ENCODE data around the gene ABHD12B. TPM values are rescaled to one million over a fixed set of nuclear protein-coding genes. Genes with fewer than 3 reads are reported as not detected.

ABHD12B gene
- total and polyA plus RNA-seq, 9 of the 15 experiments (the other 6 are each of a cell fraction or from before 2014, with no cell fraction given) = not detected

- TF ChIP-seq, protein P1, sequence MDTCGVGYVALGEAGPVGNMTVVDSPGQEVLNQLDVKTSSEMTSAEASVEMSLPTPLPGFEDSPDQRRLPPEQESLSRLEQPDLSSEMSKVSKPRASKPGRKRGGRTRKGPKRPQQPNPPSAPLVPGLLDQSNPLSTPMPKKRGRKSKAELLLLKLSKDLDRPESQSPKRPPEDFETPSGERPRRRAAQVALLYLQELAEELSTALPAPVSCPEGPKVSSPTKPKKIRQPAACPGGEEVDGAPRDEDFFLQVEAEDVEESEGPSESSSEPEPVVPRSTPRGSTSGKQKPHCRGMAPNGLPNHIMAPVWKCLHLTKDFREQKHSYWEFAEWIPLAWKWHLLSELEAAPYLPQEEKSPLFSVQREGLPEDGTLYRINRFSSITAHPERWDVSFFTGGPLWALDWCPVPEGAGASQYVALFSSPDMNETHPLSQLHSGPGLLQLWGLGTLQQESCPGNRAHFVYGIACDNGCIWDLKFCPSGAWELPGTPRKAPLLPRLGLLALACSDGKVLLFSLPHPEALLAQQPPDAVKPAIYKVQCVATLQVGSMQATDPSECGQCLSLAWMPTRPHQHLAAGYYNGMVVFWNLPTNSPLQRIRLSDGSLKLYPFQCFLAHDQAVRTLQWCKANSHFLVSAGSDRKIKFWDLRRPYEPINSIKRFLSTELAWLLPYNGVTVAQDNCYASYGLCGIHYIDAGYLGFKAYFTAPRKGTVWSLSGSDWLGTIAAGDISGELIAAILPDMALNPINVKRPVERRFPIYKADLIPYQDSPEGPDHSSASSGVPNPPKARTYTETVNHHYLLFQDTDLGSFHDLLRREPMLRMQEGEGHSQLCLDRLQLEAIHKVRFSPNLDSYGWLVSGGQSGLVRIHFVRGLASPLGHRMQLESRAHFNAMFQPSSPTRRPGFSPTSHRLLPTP (IDR thresholded peaks at IDR 0.05; ENCODE audit: borderline replicate concordance, extremely low read depth, insufficient read length) = no peak
- TF ChIP-seq BRF2 (IDR thresholded peaks at IDR 0.05; ENCODE audit: borderline replicate concordance, insufficient read depth, insufficient read length) (no peak), CREB3 (tag; conservative IDR thresholded peaks at IDR 0.05; ENCODE audit: low read depth) (no peak), ZEB2 (IDR thresholded peaks at IDR 0.05) (no peak)
These were observed 15.6 kb downstream of the ABHD12B start (continued) for GRCh38 chr14:50887476-50887875.

DNA sequence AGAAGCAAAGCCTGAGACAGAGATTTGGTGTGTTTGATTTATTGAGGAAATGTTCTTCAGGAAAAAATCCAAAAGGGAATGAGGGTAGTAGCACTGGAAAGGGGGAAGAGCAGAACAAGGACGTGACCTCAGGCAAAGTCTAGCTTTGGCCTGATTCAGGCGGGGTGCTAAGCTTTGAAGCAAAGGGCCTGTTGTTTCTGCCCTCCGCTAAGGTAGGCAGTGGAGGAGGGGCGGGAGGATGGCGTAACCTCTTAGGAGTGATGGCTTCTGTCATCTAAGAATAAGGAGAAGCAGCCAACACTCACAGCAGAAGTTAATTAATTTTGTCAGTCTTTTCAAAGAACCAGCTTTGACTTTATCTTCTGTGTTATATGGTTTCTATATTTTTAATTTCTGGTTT lies 20.4 kb downstream of the ABHD12B start:
- no peaks in the 10 kb centered on the region for H3K9me3 ChIP-seq (replicated peaks; ENCODE audit: control insufficient read depth, insufficient read depth, low read depth, low read length)
- no peak overlapping the region for H3K9ac ChIP-seq (ENCODE audit: insufficient read depth in 1 of 2, low read depth in 2 of 2, low read length in 2 of 2)
- intact Hi-C loops (cut with micrococcal nuclease) = no loop called here
- H4K20me1 ChIP-seq (replicated peaks; ENCODE audit: control insufficient read depth, insufficient read depth, low read length) = no peaks in the 10 kb centered on the region
- TF ChIP-seq CEBPB (tag; IDR thresholded peaks at IDR 0.05) = peak; percentile 54
- TF ChIP-seq SP1 (CRISPR knock-in tag; IDR thresholded peaks at IDR 0.05) = no peak
- TF ChIP-seq NR2F6 (CRISPR knock-in tag; IDR thresholded peaks at IDR 0.05) = no peak
- TF ChIP-seq HNRNPH1 (optimal IDR thresholded peaks at IDR 0.05; ENCODE audit: low read depth, low read length) = no peak
- TF ChIP-seq, protein P2, sequence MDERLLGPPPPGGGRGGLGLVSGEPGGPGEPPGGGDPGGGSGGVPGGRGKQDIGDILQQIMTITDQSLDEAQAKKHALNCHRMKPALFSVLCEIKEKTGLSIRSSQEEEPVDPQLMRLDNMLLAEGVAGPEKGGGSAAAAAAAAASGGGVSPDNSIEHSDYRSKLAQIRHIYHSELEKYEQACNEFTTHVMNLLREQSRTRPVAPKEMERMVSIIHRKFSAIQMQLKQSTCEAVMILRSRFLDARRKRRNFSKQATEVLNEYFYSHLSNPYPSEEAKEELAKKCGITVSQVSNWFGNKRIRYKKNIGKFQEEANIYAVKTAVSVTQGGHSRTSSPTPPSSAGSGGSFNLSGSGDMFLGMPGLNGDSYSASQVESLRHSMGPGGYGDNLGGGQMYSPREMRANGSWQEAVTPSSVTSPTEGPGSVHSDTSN (CRISPR knock-in tag; IDR thresholded peaks at IDR 0.05; ENCODE audit: low read depth) = no peak
- TF ChIP-seq, protein P2 (tag; conservative IDR thresholded peaks at IDR 0.05; ENCODE audit: low read depth) = 0 out of 2 replicates have a peak, but pooled peaks have one; percentile 22
- CTCF ChIA-PET (ENCODE audit: low intra/inter-chr PET ratio) = no interaction called here
- no peaks in the 10 kb centered on the region for H3K36me3 ChIP-seq (ENCODE audit: control insufficient read depth, insufficient read depth, low read length)
- 22% methylated on average over 5 of the region's 5 CpGs for WGBS (ENCODE audit: insufficient coverage, low coverage, missing lambda C conversion rate)
- POLR2A ChIA-PET = interaction anchor here (1.2 kb wide), 1 partner anchor 12 kb away, joined by 4 read pairs; no protein-coding TSS in a partner anchor
- H3K27me3 ChIP-seq (ENCODE audit: control insufficient read depth in 2 of 2, insufficient read depth in 2 of 2, low read length in 2 of 2) = no peaks in the 10 kb centered on the region
- no peak overlapping the region for H3K27ac ChIP-seq (ENCODE audit: extremely low read depth, low read depth, low read length)
- no TSS peak for BruUV-seq (replicated peaks)
- no peaks in the 10 kb centered on the region for H3K9me1 ChIP-seq (ENCODE audit: control insufficient read depth, insufficient read depth, low read length)
- DNase-seq (ENCODE audit: extremely low read depth in 1 of 4, low spot score in 3 of 4) (no peak), FAIRE-seq (no peak), ATAC-seq (no peak)
- no peaks in the 10 kb centered on the region for H3K79me2 ChIP-seq (ENCODE audit: control insufficient read depth, insufficient read depth, low read length)
- H2AFZ ChIP-seq (ENCODE audit: low read depth, low read length) = no peak overlapping the region
- H3K4me1 ChIP-seq (replicated peaks in 1 of 2; ENCODE audit: control insufficient read depth in 2 of 2, insufficient read depth in 2 of 2, low read length in 2 of 2) = no peaks in the 10 kb centered on the region
- in situ Hi-C loops (cut with MboI) = no loop called here
- no peak overlapping the region for H3K4me3 ChIP-seq
- no peak overlapping the region for H3K4me2 ChIP-seq (ENCODE audit: insufficient read depth, low read length)
